Muscle layer of colon (tissue), 2 donors: ENCODE measurements around the gene C1orf74.
A peak's percentile ranks its signal among the peaks of the same experiment; 100 is the strongest.

Source experiments
- H3K27ac ChIP-seq: one replicate; pipeline ENCODE4 v1.7.0; 2013; ENCODE audit warnings: low read depth, mild to moderate bottlenecking, low read length, moderate library complexity
- H3K27me3 ChIP-seq, 2 donors: one replicate each; pipeline ENCODE4 v1.7.0; 2013; ENCODE audit warnings: low read length in 2 of 2, mild to moderate bottlenecking in 2 of 2; ENCODE audit not compliant: insufficient read depth in 2 of 2, control insufficient read depth in 1 of 2
- H3K36me3 ChIP-seq: one replicate; pipeline ENCODE4 v1.7.0; 2013; ENCODE audit warnings: mild to moderate bottlenecking, low read length; ENCODE audit not compliant: insufficient read depth
- H3K4me1 ChIP-seq: one replicate; pipeline ENCODE4 v1.7.0; 2013; ENCODE audit warnings: mild to moderate bottlenecking, low read length; ENCODE audit not compliant: insufficient read depth
- H3K4me3 ChIP-seq, 2 donors: one replicate each; pipeline ENCODE4 v1.7.0; 2013; ENCODE audit warnings: low read length in 2 of 2, low read depth in 1 of 2, mild to moderate bottlenecking in 1 of 2, moderate library complexity in 1 of 2
- H3K9ac ChIP-seq: one replicate; pipeline ENCODE4 v1.7.0; 2013; ENCODE audit warnings: low read length
- H3K9me3 ChIP-seq: one replicate; pipeline ENCODE4 v1.7.0; 2013; ENCODE audit warnings: mild to moderate bottlenecking, low read length
- donor health status: abdominal sarcoma.
- donor health status: Adenocarcinoma of cecum.

C1orf74 gene

GRCh38 chr1:209749670-209750323 is 34.6 kb downstream of the C1orf74 start:
- Histone ChIP-seq H3K27me3 (no peaks in the 10 kb centered on the region), H3K36me3 (no peaks in the 10 kb centered on the region), H3K27ac (no peak overlapping the region), H3K9me3 (no peaks in the 10 kb centered on the region), H3K9ac (no peak overlapping the region), H3K4me1 (no peaks in the 10 kb centered on the region), H3K4me3 (no peak overlapping the region)

- Histone ChIP-seq H3K9ac (no peak overlapping the region), H3K4me3 (no peak overlapping the region), H3K36me3 (no peaks in the 10 kb centered on the region), H3K4me1 (no peaks in the 10 kb centered on the region), H3K9me3 (no peaks in the 10 kb centered on the region), H3K27me3 (no peaks in the 10 kb centered on the region), H3K27ac (no peak overlapping the region)
Observed at GRCh38 chr1:209749205-209749604, 35.2 kb downstream of the C1orf74 start.

- no peaks in the 10 kb centered on the region for H3K36me3 ChIP-seq
- H3K27me3 ChIP-seq = no peaks in the 10 kb centered on the region
- no peak overlapping the region for H3K4me3 ChIP-seq
- H3K9me3 ChIP-seq = no peaks in the 10 kb centered on the region
- H3K9ac ChIP-seq = no peak overlapping the region
- no peaks in the 10 kb centered on the region for H3K4me1 ChIP-seq
- H3K27ac ChIP-seq = no peak overlapping the region
Observed at GRCh38 chr1:209748620-209749019, 35.7 kb downstream of the C1orf74 start.

- H3K27ac ChIP-seq = no peak overlapping the region
- H3K4me3 ChIP-seq = peak overlapping the region; percentile 21 to 47
- H3K9ac ChIP-seq = no peak overlapping the region
- no peaks in the 10 kb centered on the region for H3K27me3 ChIP-seq
- no peaks in the 10 kb centered on the region for H3K4me1 ChIP-seq
- H3K36me3 ChIP-seq = no peaks in the 10 kb centered on the region
- no peaks in the 10 kb centered on the region for H3K9me3 ChIP-seq
Observed at GRCh38 chr1:209747580-209748262, 36.6 kb downstream of the C1orf74 start.

GRCh38 chr1:209746451-209747165 is 37.8 kb downstream of the C1orf74 start:
- Histone ChIP-seq H3K9ac (no peak overlapping the region), H3K4me3 (no peak overlapping the region), H3K27me3 (no peaks in the 10 kb centered on the region), H3K4me1 (peaks cover 4% of the 10 kb centered on the region), H3K9me3 (no peaks in the 10 kb centered on the region), H3K36me3 (no peaks in the 10 kb centered on the region), H3K27ac (no peak overlapping the region)

- Histone ChIP-seq H3K27me3 (no peaks in the 10 kb centered on the region), H3K9me3 (no peaks in the 10 kb centered on the region), H3K36me3 (no peaks in the 10 kb centered on the region), H3K4me3 (no peak overlapping the region), H3K9ac (no peak overlapping the region), H3K4me1 (peaks cover 5% of the 10 kb centered on the region), H3K27ac (no peak overlapping the region)
Observed at GRCh38 chr1:209743145-209743482, 41.2 kb downstream of the C1orf74 start.

- Histone ChIP-seq H3K27ac (no peak overlapping the region), H3K4me3 (peak overlapping the region in 1 of 2 donors; percentile 24), H3K4me1 (peaks cover 5% of the 10 kb centered on the region), H3K9ac (no peak overlapping the region), H3K27me3 (no peaks in the 10 kb centered on the region), H3K36me3 (no peaks in the 10 kb centered on the region), H3K9me3 (no peaks in the 10 kb centered on the region)
Observed at GRCh38 chr1:209742409-209743144, 41.8 kb downstream of the C1orf74 start.

GRCh38 chr1:209741889-209742288 is 42.5 kb downstream of the C1orf74 start:
- no peak overlapping the region for H3K27ac ChIP-seq
- H3K36me3 ChIP-seq = no peaks in the 10 kb centered on the region
- no peak overlapping the region for H3K9ac ChIP-seq
- H3K27me3 ChIP-seq = no peaks in the 10 kb centered on the region
- peak overlapping the region in 1 of 2 donors; percentile 24 for H3K4me3 ChIP-seq
- no peaks in the 10 kb centered on the region for H3K9me3 ChIP-seq
- peaks cover 5% of the 10 kb centered on the region for H3K4me1 ChIP-seq

- H3K9ac ChIP-seq = no peak overlapping the region
- no peaks in the 10 kb centered on the region for H3K36me3 ChIP-seq
- H3K9me3 ChIP-seq = no peaks in the 10 kb centered on the region
- H3K27me3 ChIP-seq = no peaks in the 10 kb centered on the region
- H3K27ac ChIP-seq = no peak overlapping the region
- H3K4me1 ChIP-seq = peaks cover 5% of the 10 kb centered on the region
- H3K4me3 ChIP-seq = no peak overlapping the region
Observed at GRCh38 chr1:209741193-209741592, 43.2 kb downstream of the C1orf74 start.

GRCh38 chr1:209738270-209738669 is 46.1 kb downstream of the C1orf74 start:
- H3K9ac ChIP-seq = no peak overlapping the region
- H3K4me1 ChIP-seq = peaks cover 12% of the 10 kb centered on the region
- H3K4me3 ChIP-seq = no peak overlapping the region
- no peak overlapping the region for H3K27ac ChIP-seq
- no peaks in the 10 kb centered on the region for H3K36me3 ChIP-seq
- H3K27me3 ChIP-seq = no peaks in the 10 kb centered on the region
- H3K9me3 ChIP-seq = no peaks in the 10 kb centered on the region

GRCh38 chr1:209737118-209737505 is 47.2 kb downstream of the C1orf74 start:
- Histone ChIP-seq H3K36me3 (no peaks in the 10 kb centered on the region), H3K9me3 (no peaks in the 10 kb centered on the region), H3K9ac (no peak overlapping the region), H3K4me3 (no peak overlapping the region), H3K27me3 (no peaks in the 10 kb centered on the region), H3K4me1 (peaks cover 15% of the 10 kb centered on the region), H3K27ac (no peak overlapping the region)
